ENCODE measurements around the gene TMIGD3. TPM values are rescaled to one million over a fixed set of nuclear protein-coding genes. Genes with fewer than 3 reads are reported as not detected.

TMIGD3 gene
- polyA plus RNA-seq, 3 donors: 2.0 to 3.1 (median 2.1) TPM

- no peaks in the 10 kb centered on the region for H3K36me3 ChIP-seq (replicated peaks in 1 of 2; ENCODE audit: control insufficient read depth in 1 of 2, insufficient read depth in 2 of 2, low read length in 2 of 2)
- Mint-ChIP-seq H3K27me3 (ENCODE audit: low read depth in 3 of 3) (peaks cover 0 to 5% (median 1%) of the 10 kb centered on the region in 3 donors), H3K27ac (no peak overlapping the region), H3K4me1 (peaks cover 29% of the 10 kb centered on the region), H3K9me3 (peaks cover 0 to 2% (median 0%) of the 10 kb centered on the region in 7 donors), H3K4me3 (no peak overlapping the region), H3K36me3 (no peaks in the 10 kb centered on the region)
- no peak overlapping the region for H3K4me3 ChIP-seq (replicated peaks in 1 of 3; ENCODE audit: low read depth in 2 of 3, low read length in 3 of 3)
- intact Hi-C loops (cut with micrococcal nuclease): loop anchor here (5.0 kb wide), 1 partner anchor 35 kb away; no protein-coding TSS in a partner anchor
- H4K20me1 ChIP-seq (ENCODE audit: insufficient read depth, low read length): no peaks in the 10 kb centered on the region
- H3K27me3 ChIP-seq (ENCODE audit: control insufficient read depth in 2 of 2, insufficient read depth in 2 of 2, low read length in 2 of 2): no peaks in the 10 kb centered on the region
- DNase-seq: no peak
- H3K4me2 ChIP-seq (replicated peaks; ENCODE audit: extremely low read depth, low read length, poor library complexity, severe bottlenecking): no peak overlapping the region
- no peak for TF ChIP-seq CTCF (IDR thresholded peaks at IDR 0.05)
- no peak overlapping the region for H2AFZ ChIP-seq (ENCODE audit: insufficient read depth, low read depth, low read length, poor library complexity, severe bottlenecking)
- no CpG with 5 or more reads among the region's 1 CpG for WGBS (ENCODE audit: insufficient coverage)
- no peak overlapping the region for H3K9ac ChIP-seq (ENCODE audit: insufficient read depth, low read length, poor library complexity, severe bottlenecking)
- peaks cover 23 to 25% of the 10 kb centered on the region in 2 donors for H3K4me1 ChIP-seq (ENCODE audit: control insufficient read depth in 1 of 2, insufficient read depth in 2 of 2, low read length in 2 of 2)
- H3K27ac ChIP-seq (ENCODE audit: low read depth in 1 of 2, low read length in 2 of 2): no peak overlapping the region
- H3K9me3 ChIP-seq (replicated peaks in 1 of 2; ENCODE audit: control insufficient read depth in 1 of 2, insufficient read depth in 1 of 2, low read length in 2 of 2): no peaks in the 10 kb centered on the region
- no peaks in the 10 kb centered on the region for H3K79me2 ChIP-seq (ENCODE audit: insufficient read depth, low read length)
Measured at GRCh38 chr1:111517469-111518225, 14.2 kb upstream of the TMIGD3 start.

GRCh38 chr1:111516005-111516535 lies 12.6 kb upstream of the TMIGD3 start:
- H4K20me1 ChIP-seq (ENCODE audit: insufficient read depth, low read length): no peaks in the 10 kb centered on the region
- H3K9me3 Mint-ChIP-seq: no peaks in the 10 kb centered on the region
- H3K4me1 ChIP-seq (ENCODE audit: control insufficient read depth in 1 of 2, insufficient read depth in 2 of 2, low read length in 2 of 2): peaks cover 23 to 25% of the 10 kb centered on the region in 2 donors
- peak overlapping the region; percentile 75 for H3K9ac ChIP-seq (ENCODE audit: insufficient read depth, low read length, poor library complexity, severe bottlenecking)
- peak overlapping the region; percentile 81 to 95 for H3K4me3 Mint-ChIP-seq
- peak overlapping the region; percentile 95 for H2AFZ ChIP-seq (ENCODE audit: insufficient read depth, low read depth, low read length, poor library complexity, severe bottlenecking)
- no peaks in the 10 kb centered on the region for H3K36me3 ChIP-seq (replicated peaks in 1 of 2; ENCODE audit: control insufficient read depth in 1 of 2, insufficient read depth in 2 of 2, low read length in 2 of 2)
- H3K27me3 Mint-ChIP-seq (ENCODE audit: low read depth in 3 of 3): peaks cover 0 to 5% (median 1%) of the 10 kb centered on the region in 3 donors
- H3K4me2 ChIP-seq (replicated peaks; ENCODE audit: extremely low read depth, low read length, poor library complexity, severe bottlenecking): peak overlapping the region; percentile 93
- H3K27ac Mint-ChIP-seq: peak overlapping the region; percentile 72 to 92 (median 83)
- WGBS (ENCODE audit: insufficient coverage): 0% methylated on average over 6 of the region's 13 CpGs
- peaks cover 29% of the 10 kb centered on the region for H3K4me1 Mint-ChIP-seq
- H3K27me3 ChIP-seq (ENCODE audit: control insufficient read depth in 2 of 2, insufficient read depth in 2 of 2, low read length in 2 of 2): no peaks in the 10 kb centered on the region
- peak; percentile 77 for TF ChIP-seq CTCF (IDR thresholded peaks at IDR 0.05)
- H3K4me3 ChIP-seq (replicated peaks in 1 of 3; ENCODE audit: low read depth in 2 of 3, low read length in 3 of 3): peak overlapping the region; percentile 44 to 85 (median 66)
- no peaks in the 10 kb centered on the region for H3K9me3 ChIP-seq (replicated peaks in 1 of 2; ENCODE audit: control insufficient read depth in 1 of 2, insufficient read depth in 1 of 2, low read length in 2 of 2)
- intact Hi-C loops (cut with micrococcal nuclease): loop anchor here (5.0 kb wide), 1 partner anchor 34 kb away; no protein-coding TSS in a partner anchor
- H3K36me3 Mint-ChIP-seq: no peaks in the 10 kb centered on the region
- peak overlapping the region; percentile 68 to 83 for H3K27ac ChIP-seq (ENCODE audit: low read depth in 1 of 2, low read length in 2 of 2)
- no peaks in the 10 kb centered on the region for H3K79me2 ChIP-seq (ENCODE audit: insufficient read depth, low read length)
- DNase-seq: peak; percentile 69 to 80 (median 80)
